ENCODE data around the gene PIK3CD.

- TF ChIP-seq EZH2 (IDR thresholded peaks at IDR 0.05; ENCODE audit: borderline replicate concordance, control insufficient read depth, low read depth, low read length) (no peak), IKZF1 (conservative IDR thresholded peaks at IDR 0.05) (peak; percentile 53), POLR2AphosphoS5 (IDR thresholded peaks at IDR 0.05; ENCODE audit: low read length) (peak; percentile 43; the same call in 1 of the 2 replicates), JUNB (IDR thresholded peaks at IDR 0.05) (no peak)
- TF ChIP-seq, protein P1, sequence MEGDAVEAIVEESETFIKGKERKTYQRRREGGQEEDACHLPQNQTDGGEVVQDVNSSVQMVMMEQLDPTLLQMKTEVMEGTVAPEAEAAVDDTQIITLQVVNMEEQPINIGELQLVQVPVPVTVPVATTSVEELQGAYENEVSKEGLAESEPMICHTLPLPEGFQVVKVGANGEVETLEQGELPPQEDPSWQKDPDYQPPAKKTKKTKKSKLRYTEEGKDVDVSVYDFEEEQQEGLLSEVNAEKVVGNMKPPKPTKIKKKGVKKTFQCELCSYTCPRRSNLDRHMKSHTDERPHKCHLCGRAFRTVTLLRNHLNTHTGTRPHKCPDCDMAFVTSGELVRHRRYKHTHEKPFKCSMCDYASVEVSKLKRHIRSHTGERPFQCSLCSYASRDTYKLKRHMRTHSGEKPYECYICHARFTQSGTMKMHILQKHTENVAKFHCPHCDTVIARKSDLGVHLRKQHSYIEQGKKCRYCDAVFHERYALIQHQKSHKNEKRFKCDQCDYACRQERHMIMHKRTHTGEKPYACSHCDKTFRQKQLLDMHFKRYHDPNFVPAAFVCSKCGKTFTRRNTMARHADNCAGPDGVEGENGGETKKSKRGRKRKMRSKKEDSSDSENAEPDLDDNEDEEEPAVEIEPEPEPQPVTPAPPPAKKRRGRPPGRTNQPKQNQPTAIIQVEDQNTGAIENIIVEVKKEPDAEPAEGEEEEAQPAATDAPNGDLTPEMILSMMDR (IDR thresholded peaks at IDR 0.05 in 2 of 3, conservative IDR thresholded peaks at IDR 0.05 in 1 of 3; ENCODE audit: control insufficient read depth in 2 of 3, extremely low read depth in 1 of 3, insufficient read depth in 1 of 3, low read depth in 3 of 3, low read length in 3 of 3): peak in 2 of 3 experiments; percentile 10 to 28; a peak in 2 of 6 replicates
- TF ChIP-seq, protein P2, sequence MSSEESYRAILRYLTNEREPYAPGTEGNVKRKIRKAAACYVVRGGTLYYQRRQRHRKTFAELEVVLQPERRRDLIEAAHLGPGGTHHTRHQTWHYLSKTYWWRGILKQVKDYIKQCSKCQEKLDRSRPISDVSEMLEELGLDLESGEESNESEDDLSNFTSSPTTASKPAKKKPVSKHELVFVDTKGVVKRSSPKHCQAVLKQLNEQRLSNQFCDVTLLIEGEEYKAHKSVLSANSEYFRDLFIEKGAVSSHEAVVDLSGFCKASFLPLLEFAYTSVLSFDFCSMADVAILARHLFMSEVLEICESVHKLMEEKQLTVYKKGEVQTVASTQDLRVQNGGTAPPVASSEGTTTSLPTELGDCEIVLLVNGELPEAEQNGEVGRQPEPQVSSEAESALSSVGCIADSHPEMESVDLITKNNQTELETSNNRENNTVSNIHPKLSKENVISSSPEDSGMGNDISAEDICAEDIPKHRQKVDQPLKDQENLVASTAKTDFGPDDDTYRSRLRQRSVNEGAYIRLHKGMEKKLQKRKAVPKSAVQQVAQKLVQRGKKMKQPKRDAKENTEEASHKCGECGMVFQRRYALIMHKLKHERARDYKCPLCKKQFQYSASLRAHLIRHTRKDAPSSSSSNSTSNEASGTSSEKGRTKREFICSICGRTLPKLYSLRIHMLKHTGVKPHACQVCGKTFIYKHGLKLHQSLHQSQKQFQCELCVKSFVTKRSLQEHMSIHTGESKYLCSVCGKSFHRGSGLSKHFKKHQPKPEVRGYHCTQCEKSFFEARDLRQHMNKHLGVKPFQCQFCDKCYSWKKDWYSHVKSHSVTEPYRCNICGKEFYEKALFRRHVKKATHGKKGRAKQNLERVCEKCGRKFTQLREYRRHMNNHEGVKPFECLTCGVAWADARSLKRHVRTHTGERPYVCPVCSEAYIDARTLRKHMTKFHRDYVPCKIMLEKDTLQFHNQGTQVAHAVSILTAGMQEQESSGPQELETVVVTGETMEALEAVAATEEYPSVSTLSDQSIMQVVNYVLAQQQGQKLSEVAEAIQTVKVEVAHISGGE (CRISPR knock-in tag; IDR thresholded peaks at IDR 0.05): no peak
Observed at GRCh38 chr1:9687120-9687873, 35.8 kb downstream of the PIK3CD start.
